Cardiac muscle cell (in vitro differentiated cells and primary cell): ENCODE results near the gene PCAT7. TPM values are rescaled to one million over a fixed set of nuclear protein-coding genes. Genes with fewer than 3 reads are reported as not detected.
"Not testable (repeated sequence)": the region's sequence is repeated elsewhere in the genome, so short reads cannot be mapped to it uniquely, and the experiment has no call there.

ENCODE experiments used
- DNase-seq, 2 donors: peaks; one replicate each; pipeline versions ENCODE4 v3.0.0 to v3.0.0-alpha.2; 2010 to 2017; ENCODE audit warnings: low read depth in 1 of 2, low spot score in 1 of 2
- H3K27ac ChIP-seq: fragments of 200-600 bp; sonication (generic); 2 replicates; pipeline ENCODE4 v1.5.1; 2016
- H3K27me3 ChIP-seq: fragments of 200-600 bp; sonication (generic); 2 replicates; pipeline ENCODE4 v1.6.0; 2016; ENCODE audit warnings: control low read depth
- H3K36me3 ChIP-seq: fragments of 200-600 bp; sonication (generic); 2 replicates; pipeline ENCODE4 v1.5.1; 2016; ENCODE audit warnings: control low read depth
- H3K4me1 ChIP-seq: fragments of 200-600 bp; sonication (generic); 2 replicates; pipeline ENCODE4 v1.8.1; 2017; ENCODE audit warnings: low read depth, mild to moderate bottlenecking, mixed run types
- H3K4me3 ChIP-seq: fragments of 200-600 bp; sonication (generic); 2 replicates; pipeline ENCODE4 v1.5.1; 2016; ENCODE audit warnings: mild to moderate bottlenecking
- H3K9me3 ChIP-seq: fragments of 200-600 bp; sonication (generic); 2 replicates; pipeline ENCODE4 v1.5.1; 2017; ENCODE audit warnings: low read depth, mild to moderate bottlenecking, control low read depth
- CTCF ChIP-seq: IDR thresholded peaks from 2 replicates; pipeline ENCODE4 v1.5.1; 2012; ENCODE audit warnings: low read depth, mild to moderate bottlenecking, low read length
- polyA plus RNA-seq: library from polyadenylated mRNA; unstranded; fragments of >200 nt; fragmentation: Nextera tagmentation; extraction: Ambion mirVana; gene quantifications from 2 replicates; pipeline ENCODE4 v1.2.1, GENCODE V29; 2016
- total RNA-seq: library from RNA; depleted of rRNA; stranded (reverse); fragments of >200 nt; gene quantifications from 2 replicates; pipeline ENCODE4 v1.2.3, GENCODE V29; 2016

PCAT7 gene
- total and polyA plus RNA-seq, 2 experiments from 2014 or later, result 10.6 to 24.4 TPM

DNA sequence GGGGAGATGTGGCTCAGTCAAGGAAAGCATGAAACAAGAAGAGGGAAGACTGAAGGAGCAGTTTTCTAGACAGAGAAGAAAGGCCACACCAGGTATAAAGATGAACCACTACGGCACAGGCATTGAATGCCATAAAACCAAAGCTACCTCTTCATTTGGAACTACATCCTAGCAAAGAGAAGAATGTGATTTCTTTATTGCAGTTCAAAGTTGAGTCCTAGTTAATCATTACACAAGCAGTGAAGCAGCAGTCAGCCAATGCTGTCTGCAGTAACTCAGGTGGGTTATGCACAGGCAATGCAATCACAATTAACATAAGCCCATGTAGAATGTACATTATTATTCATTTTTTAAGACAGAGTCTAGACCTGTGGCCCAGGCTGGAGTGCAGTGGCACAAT lies 21.7 kb upstream of the PCAT7 start:
- H3K27me3 ChIP-seq, result no peaks in the 10 kb centered on the region
- no peak overlapping the region for H3K4me3 ChIP-seq
- H3K9me3 ChIP-seq, result no peaks in the 10 kb centered on the region
- DNase-seq, result no peak
- H3K36me3 ChIP-seq, result no peaks in the 10 kb centered on the region
- H3K4me1 ChIP-seq, result no peaks in the 10 kb centered on the region
- H3K27ac ChIP-seq, result no peak overlapping the region
- no peak for TF ChIP-seq CTCF

GRCh38 chr9:94533601-94534000 lies 21.3 kb upstream of the PCAT7 start:
- Histone ChIP-seq H3K9me3 (no peaks in the 10 kb centered on the region), H3K4me3 (no peak overlapping the region), H3K27ac (no peak overlapping the region), H3K4me1 (no peaks in the 10 kb centered on the region), H3K27me3 (no peaks in the 10 kb centered on the region), H3K36me3 (no peaks in the 10 kb centered on the region)
- TF ChIP-seq CTCF, result no peak
- no peak for DNase-seq

GRCh38 chr9:94534901-94535300 lies 20.0 kb upstream of the PCAT7 start:
- Histone ChIP-seq H3K27me3 (no peaks in the 10 kb centered on the region), H3K36me3 (no peaks in the 10 kb centered on the region), H3K27ac (no peak overlapping the region), H3K4me1 (no peaks in the 10 kb centered on the region), H3K9me3 (no peaks in the 10 kb centered on the region), H3K4me3 (no peak overlapping the region)
- DNase-seq, result no peak
- no peak for TF ChIP-seq CTCF

GRCh38 chr9:94538908-94539307 lies 16.0 kb upstream of the PCAT7 start:
- Histone ChIP-seq H3K36me3 (no peaks in the 10 kb centered on the region), H3K4me3 (no peak overlapping the region), H3K4me1 (no peaks in the 10 kb centered on the region), H3K9me3 (no peaks in the 10 kb centered on the region), H3K27ac (no peak overlapping the region), H3K27me3 (no peaks in the 10 kb centered on the region)
- TF ChIP-seq CTCF, result no peak
- no peak for DNase-seq

GRCh38 chr9:94544335-94544734 lies 10.5 kb upstream of the PCAT7 start:
- not testable (repeated sequence) for H3K4me3 ChIP-seq

DNA sequence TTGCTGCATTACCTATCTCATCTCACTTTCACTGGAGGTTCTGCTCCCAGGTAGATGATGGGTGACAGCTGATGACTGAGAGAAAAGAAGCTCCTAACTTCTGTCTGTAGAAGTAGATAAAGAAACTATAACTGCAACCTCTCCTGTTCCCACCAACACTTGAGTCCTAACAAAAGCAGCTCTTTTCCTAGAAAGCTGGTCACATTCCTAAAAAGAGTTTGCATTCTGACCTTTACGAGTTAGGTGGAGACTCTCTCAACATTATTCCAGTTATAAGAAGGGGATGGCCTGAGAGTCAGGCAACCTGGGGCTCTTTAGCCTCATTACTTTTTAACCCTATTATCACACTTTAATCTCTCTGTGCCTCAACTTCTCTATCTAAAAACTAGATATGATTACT lies 8.9 kb upstream of the PCAT7 start:
- no peaks in the 10 kb centered on the region for H3K9me3 ChIP-seq
- H3K36me3 ChIP-seq, result no peaks in the 10 kb centered on the region

More at GRCh38 chr9:94544335-94544734, 10.5 kb upstream of the PCAT7 start:
- not testable (repeated sequence) for H3K27ac ChIP-seq, H3K4me1 ChIP-seq, H3K9me3 ChIP-seq, DNase-seq, H3K36me3 ChIP-seq, H3K27me3 ChIP-seq

More for the DNA sequence above, 8.9 kb upstream of the PCAT7 start:
- H3K27me3 ChIP-seq, result no peaks in the 10 kb centered on the region
- no peak overlapping the region for H3K27ac ChIP-seq
- no peaks in the 10 kb centered on the region for H3K4me1 ChIP-seq
- H3K4me3 ChIP-seq, result no peak overlapping the region
- no peak for DNase-seq
- TF ChIP-seq CTCF, result no peak
